PFSK-1 (cell line): ENCODE data around the gene SARDH.

Experiments used
- FOXP2 ChIP-seq: optimal IDR thresholded peaks from 2 replicates; pipeline ENCODE3; 2011; ENCODE audit warnings: borderline replicate concordance, control low read depth, inconsistent platforms; ENCODE audit not compliant: insufficient read depth; ENCODE audit errors: extremely low read length, extremely low read depth
- POLR2AphosphoS5 ChIP-seq: IDR thresholded peaks from 2 replicates; pipeline ENCODE4 v1.6.1; 2012; ENCODE audit warnings: low read depth, mild to moderate bottlenecking, control low read depth, low read length, moderate library complexity
- REST ChIP-seq, 2 experiments: IDR thresholded peaks; 2 replicates each; pipeline versions ENCODE4 v1.6.1 to v1.8.0; 2011 to 2012; ENCODE audit warnings: low read depth in 2 of 2, low read length in 2 of 2, control low read depth in 1 of 2, inconsistent platforms in 1 of 2, mild to moderate bottlenecking in 1 of 2, moderate library complexity in 1 of 2; ENCODE audit not compliant: insufficient read depth in 1 of 2
- SIN3A ChIP-seq: IDR thresholded peaks from 2 replicates; pipeline ENCODE4 v1.6.1; 2012; ENCODE audit warnings: mild to moderate bottlenecking, low read length, moderate library complexity, borderline replicate concordance; ENCODE audit not compliant: insufficient read depth
- TAF1 ChIP-seq: IDR thresholded peaks from 2 replicates; pipeline ENCODE4 v1.6.1; 2012; ENCODE audit warnings: low read length, control low read depth, borderline replicate concordance; ENCODE audit not compliant: insufficient read depth

SARDH gene

GRCh38 chr9:133683586-133684120 lies 54.5 kb downstream of the SARDH start:
- TF ChIP-seq FOXP2 (no peak), POLR2AphosphoS5 (no peak), SIN3A (no peak), REST (IDR thresholded peaks at IDR 0.05; ENCODE audit: insufficient read depth in 1 of 2, low read depth in 2 of 2, low read length in 2 of 2) (no peak), TAF1 (no peak)

GRCh38 chr9:133682818-133683585 lies 55.1 kb downstream of the SARDH start:
- no peak for TF ChIP-seq SIN3A

GRCh38 chr9:133681658-133682306 lies 56.4 kb downstream of the SARDH start:
- TF ChIP-seq POLR2AphosphoS5 (no peak), SIN3A (no peak), FOXP2 (no peak), TAF1 (no peak), REST (IDR thresholded peaks at IDR 0.05; ENCODE audit: insufficient read depth in 1 of 2, low read depth in 2 of 2, low read length in 2 of 2) (no peak)

GRCh38 chr9:133680976-133681657 lies 57.0 kb downstream of the SARDH start:
- no peak for TF ChIP-seq REST (IDR thresholded peaks at IDR 0.05; ENCODE audit: insufficient read depth in 1 of 2, low read depth in 2 of 2, low read length in 2 of 2)
- TF ChIP-seq POLR2AphosphoS5 = no peak
- no peak for TF ChIP-seq FOXP2
- TF ChIP-seq SIN3A = no peak
- TF ChIP-seq TAF1 = no peak

GRCh38 chr9:133680250-133680975 lies 57.7 kb downstream of the SARDH start:
- TF ChIP-seq TAF1 (no peak), REST (IDR thresholded peaks at IDR 0.05; ENCODE audit: insufficient read depth in 1 of 2, low read depth in 2 of 2, low read length in 2 of 2) (no peak), SIN3A (no peak), POLR2AphosphoS5 (no peak), FOXP2 (no peak)
